Activated naive CD8-positive, alpha-beta T cell treated with anti-CD3 and anti-CD28 coated beads, Interleukin-2, amount 10 ng/mL, durations not matched to agents 7 days and 5 days (primary cell): ENCODE measurements around the gene MEF2D. TPM values are rescaled to one million over a fixed set of nuclear protein-coding genes. Genes with fewer than 3 reads are reported as not detected.

Experiments
- ATAC-seq: fragments of 150-1000 bp; cut with Tn5 transposase; one replicate; pipeline ENCODE4 v1.10.0; 2021; ENCODE audit warnings: low read depth, moderate library complexity
- POLR2A ChIA-PET: fragments of 350-600 bp; sonication (Branson Sonifier 250); formaldehyde crosslinking; loops from one replicate; lab custom pipeline; 2021; ENCODE audit warnings: antibody characterized with exemption; lab: Charles Lee
- DNase-seq: peaks from one replicate; pipeline ENCODE4 v3.0.0; 2021
- H3K27ac Mint-ChIP-seq: one replicate; pipeline ENCODE4 v1.8.0; 2022; ENCODE audit warnings: mild to moderate bottlenecking, mixed read lengths
- H3K27me3 Mint-ChIP-seq: one replicate; pipeline ENCODE4 v1.8.0; 2022; ENCODE audit warnings: mild to moderate bottlenecking, moderate library complexity, mixed read lengths
- H3K36me3 Mint-ChIP-seq: one replicate; pipeline ENCODE4 v1.8.0; 2021; ENCODE audit warnings: mild to moderate bottlenecking, mixed read lengths
- H3K4me1 Mint-ChIP-seq: one replicate; pipeline ENCODE4 v1.8.0; 2021; ENCODE audit warnings: mixed read lengths
- H3K4me3 Mint-ChIP-seq: one replicate; pipeline ENCODE4 v1.8.0; 2022; ENCODE audit warnings: mild to moderate bottlenecking, moderate library complexity, mixed read lengths
- H3K9me3 Mint-ChIP-seq: one replicate; pipeline ENCODE4 v1.8.0; 2021; ENCODE audit warnings: mixed read lengths
- total RNA-seq, 2 experiments: library from RNA; stranded (reverse); gene quantifications; one replicate each; pipeline ENCODE4 v1.2.3, GENCODE V29; 2021

MEF2D gene
- total RNA-seq, 2 experiments from 2014 or later = 52.4 to 54.4 TPM

- Mint-ChIP-seq H3K36me3 (peaks cover 5% of the 10 kb centered on the region), H3K27ac (no peak overlapping the region), H3K27me3 (no peaks in the 10 kb centered on the region), H3K4me3 (no peak overlapping the region), H3K9me3 (no peaks in the 10 kb centered on the region), H3K4me1 (peaks cover 19% of the 10 kb centered on the region)
- DNase-seq (no peak), ATAC-seq (no peak)
- POLR2A ChIA-PET = no interaction called here
Observed at GRCh38 chr1:156464825-156465452, 35.6 kb downstream of the MEF2D start.

DNA sequence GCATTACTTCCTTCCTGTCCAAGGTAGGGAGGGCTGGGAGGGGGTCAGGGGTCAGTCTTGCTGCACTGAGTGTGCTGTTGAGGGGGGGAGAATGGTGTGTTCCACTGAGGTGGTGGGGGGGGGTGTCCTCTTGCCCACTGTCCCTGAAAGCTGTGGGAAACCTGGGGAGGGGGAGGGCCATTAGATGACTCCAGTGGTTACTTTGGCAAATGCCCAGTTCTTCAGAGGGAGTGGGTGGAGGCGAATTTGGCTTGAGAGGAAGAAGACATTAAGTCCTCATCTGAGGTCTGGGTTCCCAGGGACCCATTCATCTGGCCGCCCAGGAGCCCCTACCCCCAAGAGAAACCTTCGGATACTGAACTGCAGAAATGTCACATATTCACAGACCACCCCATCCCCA lies 36.2 kb downstream of the MEF2D start:
- H3K27ac Mint-ChIP-seq = no peak overlapping the region
- ATAC-seq (no peak), DNase-seq (no peak)
- POLR2A ChIA-PET = no interaction called here
- H3K4me1 Mint-ChIP-seq = peaks cover 17% of the 10 kb centered on the region
- H3K4me3 Mint-ChIP-seq = no peak overlapping the region
- no peaks in the 10 kb centered on the region for H3K9me3 Mint-ChIP-seq
- peaks cover 5% of the 10 kb centered on the region for H3K36me3 Mint-ChIP-seq
- no peaks in the 10 kb centered on the region for H3K27me3 Mint-ChIP-seq

- Mint-ChIP-seq H3K4me3 (no peak overlapping the region), H3K27ac (no peak overlapping the region), H3K27me3 (no peaks in the 10 kb centered on the region), H3K36me3 (peaks cover 4% of the 10 kb centered on the region), H3K9me3 (no peaks in the 10 kb centered on the region), H3K4me1 (peaks cover 16% of the 10 kb centered on the region)
- DNase-seq (no peak), ATAC-seq (no peak)
- POLR2A ChIA-PET = no interaction called here
Observed at GRCh38 chr1:156463874-156464273, 36.7 kb downstream of the MEF2D start.

GRCh38 chr1:156462954-156463795 lies 37.4 kb downstream of the MEF2D start:
- Mint-ChIP-seq H3K4me1 (peaks cover 14% of the 10 kb centered on the region), H3K9me3 (no peaks in the 10 kb centered on the region), H3K27ac (peak overlapping the region; percentile 36), H3K36me3 (peaks cover under 1% of the 10 kb centered on the region), H3K4me3 (no peak overlapping the region), H3K27me3 (no peaks in the 10 kb centered on the region)
- DNase-seq (no peak), ATAC-seq (no peak)
- POLR2A ChIA-PET = no interaction called here

DNA sequence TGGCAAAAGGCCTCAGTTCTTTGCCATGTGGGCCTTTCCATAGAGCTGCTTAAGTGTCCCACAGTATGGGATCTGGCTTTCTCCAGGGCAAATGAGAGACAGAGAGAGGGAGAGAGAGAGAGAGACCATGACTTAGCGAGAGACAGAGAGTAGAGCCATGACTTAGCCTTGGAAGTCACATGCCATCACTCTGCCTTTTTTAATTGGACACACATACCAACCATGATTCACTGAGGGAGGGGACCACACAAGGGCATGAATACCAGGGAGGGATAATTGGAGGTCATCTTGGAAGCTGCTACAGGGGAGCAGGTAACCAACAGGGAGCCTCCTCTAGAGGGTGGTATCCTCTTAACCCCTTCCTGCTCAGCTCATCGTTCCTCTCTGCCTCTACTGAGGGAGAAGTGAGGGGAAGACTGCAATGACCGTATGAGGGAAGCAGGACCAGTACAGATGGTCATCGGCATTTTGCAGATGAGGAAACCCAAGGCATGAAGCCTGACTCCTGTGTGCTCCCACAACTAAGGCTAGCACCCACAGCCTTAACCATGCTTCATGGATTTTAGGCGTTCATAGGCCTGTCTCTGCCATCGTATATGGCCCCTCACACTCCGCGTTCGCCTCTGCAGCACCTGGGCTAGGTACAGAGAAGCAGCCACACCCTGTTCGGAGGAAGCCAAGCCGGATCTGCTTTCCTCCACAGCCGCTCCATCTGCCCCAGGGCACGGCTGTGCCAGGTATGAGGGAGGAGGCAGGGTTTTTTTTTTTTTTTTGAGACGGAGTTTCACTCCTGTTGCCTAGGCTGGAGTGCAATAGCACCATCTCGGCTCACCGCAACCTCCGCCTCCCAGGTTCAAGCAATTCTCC lies 38.6 kb downstream of the MEF2D start:
- H3K4me3 Mint-ChIP-seq = no peak overlapping the region
- ATAC-seq (no peak), DNase-seq (no peak)
- POLR2A ChIA-PET = no interaction called here
- H3K27ac Mint-ChIP-seq = no peak overlapping the region
- peaks cover 15% of the 10 kb centered on the region for H3K4me1 Mint-ChIP-seq
- no peaks in the 10 kb centered on the region for H3K27me3 Mint-ChIP-seq
- no peaks in the 10 kb centered on the region for H3K9me3 Mint-ChIP-seq
- no peaks in the 10 kb centered on the region for H3K36me3 Mint-ChIP-seq

- Mint-ChIP-seq H3K9me3 (no peaks in the 10 kb centered on the region), H3K4me1 (peaks cover 20% of the 10 kb centered on the region), H3K27me3 (no peaks in the 10 kb centered on the region), H3K27ac (no peak overlapping the region), H3K36me3 (no peaks in the 10 kb centered on the region), H3K4me3 (no peak overlapping the region)
- POLR2A ChIA-PET = no interaction called here
- DNase-seq = no peak
- ATAC-seq = no peak
Observed at GRCh38 chr1:156461109-156461508, 39.5 kb downstream of the MEF2D start.

GRCh38 chr1:156460525-156460924 lies 40.0 kb downstream of the MEF2D start:
- ATAC-seq (no peak), DNase-seq (no peak)
- no peak overlapping the region for H3K27ac Mint-ChIP-seq
- H3K9me3 Mint-ChIP-seq = no peaks in the 10 kb centered on the region
- H3K4me3 Mint-ChIP-seq = no peak overlapping the region
- H3K27me3 Mint-ChIP-seq = no peaks in the 10 kb centered on the region
- H3K4me1 Mint-ChIP-seq = peaks cover 20% of the 10 kb centered on the region
- POLR2A ChIA-PET = no interaction called here
- no peaks in the 10 kb centered on the region for H3K36me3 Mint-ChIP-seq

- no peak for DNase-seq
- no peak overlapping the region for H3K4me3 Mint-ChIP-seq
- peaks cover 8% of the 10 kb centered on the region for H3K4me1 Mint-ChIP-seq
- ATAC-seq = no peak
- POLR2A ChIA-PET = interaction anchor here (0.5 to 1.0 kb wide), 5 partner anchors 41 to 251 kb away, joined by 3 to 5 read pairs (median 3); partner anchors contain the start of gene NAXE
- no peaks in the 10 kb centered on the region for H3K9me3 Mint-ChIP-seq
- H3K36me3 Mint-ChIP-seq = no peaks in the 10 kb centered on the region
- peaks cover 6% of the 10 kb centered on the region for H3K27me3 Mint-ChIP-seq
- peak overlapping the region; percentile 50 for H3K27ac Mint-ChIP-seq
Observed at GRCh38 chr1:156458181-156458503, 42.4 kb downstream of the MEF2D start.

DNA sequence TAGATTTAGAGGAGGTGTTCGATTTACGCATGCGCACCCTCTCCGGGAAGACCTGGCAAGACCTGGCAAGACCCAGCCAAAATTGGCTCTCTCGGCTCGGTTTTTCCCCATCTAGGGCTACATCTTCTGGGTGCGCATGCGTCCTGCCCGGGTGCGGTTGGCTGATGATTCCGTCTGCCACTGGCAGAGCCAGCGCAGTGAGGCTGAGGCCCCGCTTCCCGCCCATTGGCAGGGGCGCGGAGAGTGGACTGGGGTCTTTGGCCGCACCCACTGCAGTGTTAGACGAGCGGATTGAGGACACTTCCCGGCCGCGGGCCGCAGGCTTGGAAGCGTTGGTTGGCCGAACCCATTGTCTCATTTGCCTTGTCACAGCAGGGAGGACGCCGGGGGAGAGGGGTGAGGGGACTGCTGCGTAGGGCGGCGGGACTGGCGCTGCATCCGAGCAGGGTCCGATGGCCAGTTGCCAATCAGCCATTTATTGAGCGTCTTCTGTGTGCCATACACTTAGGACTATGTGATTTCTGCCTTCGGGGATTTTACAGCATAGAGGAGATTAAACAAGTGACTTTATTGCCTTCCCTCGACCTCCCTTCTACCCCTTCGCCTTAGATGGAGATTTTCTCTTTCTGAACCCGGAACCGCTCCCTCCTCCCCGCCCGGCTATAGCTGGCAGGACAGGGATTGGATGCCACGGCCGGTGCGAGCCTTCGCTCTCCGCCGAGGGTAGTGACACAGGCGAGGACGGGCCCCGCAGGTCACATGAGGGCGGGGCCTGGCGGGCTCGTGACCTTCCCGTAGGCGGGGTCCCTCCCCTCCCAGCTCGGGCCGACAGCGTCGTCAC lies 43.7 kb downstream of the MEF2D start:
- POLR2A ChIA-PET = interaction anchor here (0.5 to 1.3 kb wide), 17 partner anchors 10 to 220 kb away, joined by 3 to 17 read pairs (median 4); partner anchors contain the start of genes MEF2D, NAXE and NES
- H3K27me3 Mint-ChIP-seq = peaks cover 10% of the 10 kb centered on the region
- peak; percentile 87 for ATAC-seq
- peak; percentile 89 for DNase-seq
- H3K27ac Mint-ChIP-seq = peak overlapping the region; percentile 93
- peak overlapping the region; percentile 84 for H3K4me3 Mint-ChIP-seq
- peaks cover 8% of the 10 kb centered on the region for H3K4me1 Mint-ChIP-seq
- H3K36me3 Mint-ChIP-seq = no peaks in the 10 kb centered on the region
- H3K9me3 Mint-ChIP-seq = no peaks in the 10 kb centered on the region

DNA sequence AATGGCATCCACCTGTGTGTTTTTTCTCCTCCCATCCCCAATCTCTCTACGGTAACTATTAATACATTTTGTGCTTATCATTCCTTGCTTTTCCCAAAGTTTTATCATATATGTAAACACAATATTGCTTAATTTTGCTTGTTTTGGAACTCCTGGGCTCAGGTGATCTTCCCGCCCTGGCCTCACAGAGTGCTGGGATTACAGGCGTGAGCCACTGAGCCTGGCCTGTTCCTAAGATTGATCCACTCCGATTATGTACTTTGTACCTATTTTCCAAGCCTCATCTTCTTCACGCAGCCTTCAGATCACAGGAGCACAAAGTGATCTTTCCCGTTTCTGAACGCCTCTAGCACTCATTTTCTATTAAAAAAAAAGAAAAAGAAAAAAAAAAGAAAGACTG lies 45.2 kb downstream of the MEF2D start:
- Mint-ChIP-seq H3K9me3 (no peaks in the 10 kb centered on the region), H3K27ac (no peak overlapping the region), H3K4me1 (peaks cover 8% of the 10 kb centered on the region), H3K27me3 (peaks cover 10% of the 10 kb centered on the region), H3K36me3 (no peaks in the 10 kb centered on the region), H3K4me3 (no peak overlapping the region)
- DNase-seq = no peak
- POLR2A ChIA-PET = interaction anchor here (1.2 kb wide), 1 partner anchor 126 kb away, joined by 3 read pairs; no protein-coding TSS in a partner anchor
- no peak for ATAC-seq

- no peak overlapping the region for H3K27ac Mint-ChIP-seq
- H3K36me3 Mint-ChIP-seq = no peaks in the 10 kb centered on the region
- H3K9me3 Mint-ChIP-seq = no peaks in the 10 kb centered on the region
- H3K4me1 Mint-ChIP-seq = peaks cover 8% of the 10 kb centered on the region
- H3K4me3 Mint-ChIP-seq = no peak overlapping the region
- ATAC-seq (no peak), DNase-seq (no peak)
- POLR2A ChIA-PET = interaction anchor here (0.5 kb wide), 1 partner anchor 299 kb away, joined by 4 read pairs; no protein-coding TSS in a partner anchor
- peaks cover 26% of the 10 kb centered on the region for H3K27me3 Mint-ChIP-seq
Observed at GRCh38 chr1:156452907-156453306, 47.7 kb downstream of the MEF2D start.

DNA sequence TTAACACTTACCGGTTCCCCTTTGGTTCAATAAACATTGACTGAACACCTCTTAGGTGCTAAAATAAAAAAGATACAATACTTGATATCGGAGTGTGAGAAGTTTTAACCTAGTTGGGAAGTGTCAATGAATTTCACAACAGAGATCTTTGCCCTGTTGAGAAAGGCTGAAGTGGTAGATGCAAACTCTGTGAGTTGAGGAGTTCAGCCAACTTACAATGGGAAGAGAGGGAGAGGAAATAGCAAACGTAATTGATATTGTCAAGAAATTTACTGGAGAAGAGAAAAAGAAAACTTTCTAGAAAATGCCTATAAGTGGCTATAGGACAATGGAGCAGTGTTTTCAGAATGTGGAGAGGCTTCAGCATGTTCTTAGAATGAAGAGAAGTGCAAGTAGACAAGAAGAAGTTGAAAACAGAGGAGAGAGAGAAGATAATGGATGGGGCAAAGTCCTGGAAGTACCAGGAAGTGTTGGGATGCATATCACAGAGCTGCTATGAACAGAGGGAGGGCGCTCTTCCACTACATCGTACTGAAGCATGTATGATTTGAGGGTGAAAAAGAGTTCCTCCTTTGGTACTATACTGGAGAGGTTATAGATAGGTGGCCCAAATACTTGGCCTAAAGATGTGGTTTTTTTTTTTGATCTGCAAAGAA lies 48.9 kb downstream of the MEF2D start:
- no peak for DNase-seq
- POLR2A ChIA-PET = interaction anchor here (1.1 kb wide), 1 partner anchor 53 kb away, joined by 3 read pairs; no protein-coding TSS in a partner anchor
- Mint-ChIP-seq H3K4me3 (no peak overlapping the region), H3K27me3 (peaks cover 26% of the 10 kb centered on the region), H3K36me3 (no peaks in the 10 kb centered on the region), H3K4me1 (peaks cover 4% of the 10 kb centered on the region), H3K27ac (no peak overlapping the region), H3K9me3 (no peaks in the 10 kb centered on the region)
- no peak for ATAC-seq
